ENCODE results near the gene ECHDC1.
A peak's percentile ranks its signal among the peaks of the same experiment; 100 is the strongest.
"Not testable (repeated sequence)": the region's sequence is repeated elsewhere in the genome, so short reads cannot be mapped to it uniquely, and the experiment has no call there.

The ECHDC1 gene, protein sequence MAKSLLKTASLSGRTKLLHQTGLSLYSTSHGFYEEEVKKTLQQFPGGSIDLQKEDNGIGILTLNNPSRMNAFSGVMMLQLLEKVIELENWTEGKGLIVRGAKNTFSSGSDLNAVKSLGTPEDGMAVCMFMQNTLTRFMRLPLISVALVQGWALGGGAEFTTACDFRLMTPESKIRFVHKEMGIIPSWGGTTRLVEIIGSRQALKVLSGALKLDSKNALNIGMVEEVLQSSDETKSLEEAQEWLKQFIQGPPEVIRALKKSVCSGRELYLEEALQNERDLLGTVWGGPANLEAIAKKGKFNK

DNA sequence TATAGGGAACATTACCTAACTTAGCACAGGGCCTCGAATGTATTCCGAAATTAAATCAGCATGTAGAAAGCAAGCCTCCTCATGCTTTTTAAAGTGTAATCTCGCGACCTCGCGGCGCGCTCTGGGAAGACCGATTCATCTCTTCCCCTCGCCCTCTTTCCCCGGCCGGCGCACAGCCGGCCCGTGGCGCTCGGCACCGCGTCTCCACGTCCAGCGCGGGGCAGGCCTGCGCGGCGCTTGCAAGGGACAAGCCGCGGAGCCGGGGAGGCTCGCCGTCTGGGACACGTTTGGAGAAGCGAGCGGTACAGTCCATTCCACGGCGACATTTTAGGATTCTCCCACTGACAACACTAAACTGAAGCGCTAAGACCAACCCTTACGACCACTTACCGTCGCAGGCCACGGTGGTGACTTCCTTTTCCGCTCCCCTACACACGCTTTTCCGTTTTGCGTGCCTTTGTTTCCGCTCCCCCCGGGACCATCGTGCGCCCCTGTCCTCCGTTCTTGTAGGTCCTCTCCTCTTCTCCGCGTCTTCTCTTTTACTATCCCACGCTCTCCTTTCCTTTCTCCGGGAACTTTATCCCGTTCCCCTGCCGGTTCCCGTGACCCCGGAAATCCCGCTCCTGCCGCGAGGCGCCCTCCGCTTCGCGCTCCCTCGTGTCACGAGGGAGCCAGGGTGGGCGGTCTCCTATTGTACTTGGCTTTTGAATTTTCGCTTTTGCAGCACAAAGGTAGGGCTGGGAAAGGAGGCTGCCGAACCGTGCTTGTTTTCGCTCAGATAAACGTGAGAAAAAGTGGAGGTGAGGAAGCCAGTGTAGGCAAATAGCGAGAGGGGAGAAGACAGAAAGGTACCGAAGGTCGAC lies at the start of gene ECHDC1:
Gene ECHDC1 (minus strand): TSS at position 664 of the 863 bp plus-strand sequence. CDS start 12,581 bp downstream, outside the sequence.
- peak; percentile 63 for DNase-seq

DNA sequence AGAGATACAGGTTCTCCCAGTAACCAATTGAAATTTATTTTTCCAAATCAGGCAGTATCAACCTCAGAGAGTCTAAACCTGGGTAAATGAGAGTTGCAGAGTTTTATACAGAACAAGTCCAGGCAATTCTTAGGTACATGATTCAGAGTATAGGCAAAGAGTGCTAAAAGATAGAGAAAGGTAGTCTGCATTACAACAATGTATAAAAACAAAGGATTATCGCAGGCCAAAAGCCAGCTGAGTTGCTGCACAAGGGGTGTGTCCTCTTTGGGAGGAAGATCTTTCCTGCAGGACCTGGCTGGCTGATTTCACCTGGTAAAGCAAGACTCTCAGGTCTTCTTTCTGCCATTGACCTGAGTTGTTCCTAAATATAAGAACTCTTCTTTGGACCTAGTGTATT lies 48.9 kb upstream of the ECHDC1 start:
- DNase-seq: no peak

DNA sequence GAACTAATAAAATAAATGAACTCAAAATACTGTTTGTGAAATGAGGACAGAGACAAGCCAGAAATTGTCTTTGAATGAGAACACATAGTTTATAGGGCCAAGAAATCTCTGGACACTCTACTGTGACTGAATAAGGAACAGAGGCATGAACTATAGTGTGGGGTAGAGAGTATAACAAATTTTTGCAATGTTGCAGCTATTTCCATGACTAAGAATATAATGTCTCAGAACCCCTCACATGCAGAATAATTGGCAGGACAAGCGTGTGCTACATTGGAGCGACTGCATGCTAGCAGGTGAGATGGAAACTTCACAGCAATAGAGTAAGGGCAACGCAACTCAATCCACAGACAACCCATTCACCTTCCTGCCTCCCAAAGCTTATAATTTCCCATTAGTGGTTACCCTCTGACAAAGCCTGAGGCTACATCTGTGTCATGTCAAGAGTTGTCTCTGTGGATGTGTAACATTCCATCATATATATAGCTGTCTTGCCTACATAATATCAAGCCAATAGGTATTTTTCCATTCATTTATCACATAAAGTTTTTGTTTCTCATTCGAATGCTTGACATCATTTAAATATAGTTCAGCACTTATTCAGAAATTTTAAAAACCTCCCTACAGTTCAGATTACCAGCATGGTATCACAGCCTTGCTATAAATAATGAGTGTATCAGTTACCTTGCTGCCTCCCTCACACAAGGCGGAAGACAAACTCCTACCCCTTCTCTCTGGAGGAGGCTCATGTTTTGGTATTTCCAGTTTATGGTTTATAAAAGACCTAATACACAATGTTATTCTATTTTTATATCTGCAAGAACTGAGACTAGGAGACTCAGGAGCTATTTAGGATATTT lies 47.9 kb upstream of the ECHDC1 start:
- DNase-seq: no peak

DNA sequence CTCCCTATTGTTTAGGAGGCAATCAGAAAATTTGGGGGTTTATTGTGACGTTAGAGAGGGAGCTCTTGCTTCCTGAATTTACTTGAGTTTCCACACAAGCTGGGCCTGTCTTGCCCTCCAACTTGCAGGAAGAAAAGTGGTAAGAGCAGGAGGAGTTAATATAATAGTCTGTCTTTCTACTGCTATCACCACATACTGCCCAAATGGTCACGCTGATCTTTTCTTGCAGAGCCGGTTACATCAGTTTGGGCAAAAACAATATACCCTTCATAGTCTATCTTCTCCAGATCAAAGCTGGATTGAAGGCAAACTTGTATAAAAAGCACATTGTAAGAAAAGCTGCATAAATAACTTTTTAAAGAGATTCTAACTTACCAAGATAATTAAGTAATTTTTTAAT lies 46.3 kb upstream of the ECHDC1 start:
- no peak for DNase-seq

DNA sequence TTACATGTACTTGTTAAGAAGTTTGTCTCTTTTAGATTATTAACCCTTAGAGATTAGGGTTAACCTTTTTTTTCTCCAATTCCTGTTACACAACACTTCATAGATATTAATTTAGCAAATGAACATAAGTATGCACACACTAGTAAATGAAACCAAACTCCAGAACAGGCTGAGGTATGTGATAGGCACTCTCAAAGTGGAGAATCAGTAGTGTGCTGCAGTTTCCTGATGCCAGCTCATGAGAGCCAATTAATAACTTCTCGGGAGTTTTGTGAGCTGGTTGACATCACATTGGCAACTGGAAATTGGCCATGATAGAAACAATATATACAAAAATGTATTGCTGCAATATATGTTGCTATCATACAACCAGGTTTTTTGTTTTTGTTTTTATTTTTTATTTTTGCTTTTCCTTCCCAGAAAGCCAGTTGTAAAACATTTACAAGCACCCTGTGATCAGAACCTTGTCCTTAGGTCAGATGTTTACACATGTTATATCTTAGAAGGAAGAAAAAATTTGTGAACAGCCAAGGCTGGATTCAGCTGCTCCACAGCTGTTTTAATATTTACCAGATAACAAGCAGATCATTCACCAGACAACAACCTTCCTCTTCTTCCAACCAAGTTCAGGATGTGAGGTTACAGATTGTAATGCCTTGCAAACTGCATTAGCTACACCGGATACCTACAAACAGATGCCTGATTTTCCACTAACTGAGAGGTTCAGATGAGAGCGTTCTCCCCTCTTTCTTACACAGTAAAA lies 42.4 kb upstream of the ECHDC1 start:
- no peak for DNase-seq

DNA sequence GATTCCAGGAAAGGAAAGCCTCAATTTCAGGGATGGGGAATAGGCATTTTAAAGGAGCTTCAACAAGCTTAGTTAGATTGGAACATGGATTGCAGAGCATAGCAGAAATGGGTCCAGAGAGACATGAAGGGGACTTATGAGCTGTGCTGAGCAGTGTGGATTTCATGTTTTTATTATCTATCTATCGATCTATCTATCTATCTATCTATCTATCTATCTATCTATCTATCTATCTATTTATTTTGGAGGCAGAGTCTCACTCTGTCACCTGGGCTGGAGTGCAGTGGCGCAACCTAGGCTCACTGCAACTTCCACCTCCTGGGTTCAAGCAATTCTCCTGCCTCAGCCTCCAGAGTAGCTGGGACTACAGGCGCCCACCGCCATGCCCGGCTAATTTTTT lies 41.4 kb upstream of the ECHDC1 start:
- not testable (repeated sequence) for DNase-seq

DNA sequence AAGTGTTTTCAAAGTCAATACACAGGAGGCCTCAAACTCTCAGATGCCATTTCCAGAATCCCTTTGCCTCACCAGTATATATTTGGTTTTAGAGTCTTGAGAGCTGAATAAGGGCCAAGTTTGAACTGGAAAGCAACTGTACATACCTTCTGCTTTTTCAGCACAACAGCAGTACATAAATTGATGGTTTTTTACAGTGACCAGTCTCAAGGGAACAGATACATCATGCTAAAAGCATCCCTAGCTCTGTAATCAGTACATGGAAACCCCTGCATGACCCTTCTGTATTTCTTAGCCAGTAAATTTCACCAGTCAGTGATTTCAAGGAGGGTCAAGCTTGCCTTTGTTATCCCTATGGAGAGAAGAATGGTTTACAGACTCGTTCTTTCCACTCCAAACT lies 40.6 kb upstream of the ECHDC1 start:
- no peak for DNase-seq

DNA sequence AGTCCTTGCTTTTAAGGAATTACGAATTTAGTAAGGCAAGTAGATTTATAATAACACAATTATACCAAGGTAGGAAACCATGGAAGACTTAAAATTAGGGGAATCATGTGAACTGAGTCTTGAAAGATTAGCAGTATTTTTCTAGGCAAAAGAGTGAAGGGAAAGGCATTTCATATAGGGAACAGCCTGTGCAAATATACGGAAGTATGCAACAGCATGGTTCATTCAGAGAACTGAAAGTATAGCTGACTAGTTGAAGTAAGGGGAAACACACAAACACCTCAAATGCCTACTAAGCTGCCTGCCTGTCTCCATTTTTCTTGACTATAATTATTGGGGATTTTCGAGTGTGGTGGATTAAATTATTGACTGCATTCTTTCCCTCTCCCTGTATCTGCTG lies 39.0 kb upstream of the ECHDC1 start:
- DNase-seq: no peak

DNA sequence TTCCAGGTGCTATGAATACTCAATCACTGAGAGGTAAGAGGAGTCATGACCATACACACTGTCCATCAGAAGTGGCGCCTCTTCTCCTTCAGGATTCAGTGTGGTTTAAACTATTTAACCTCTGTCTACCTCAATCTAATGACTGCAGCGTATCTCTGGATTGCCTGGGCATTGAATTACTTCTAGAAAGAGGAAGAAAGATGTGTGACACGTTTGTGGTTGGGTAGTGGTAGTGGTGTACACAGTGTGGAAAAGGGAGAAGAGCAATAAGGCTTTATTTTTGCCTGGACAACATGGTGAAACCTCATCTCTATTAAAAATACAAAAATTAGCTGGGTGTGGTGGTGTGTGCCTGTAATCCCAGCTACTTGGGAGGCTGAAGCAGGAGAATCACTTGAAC lies 38.0 kb upstream of the ECHDC1 start:
- no peak for DNase-seq

DNA sequence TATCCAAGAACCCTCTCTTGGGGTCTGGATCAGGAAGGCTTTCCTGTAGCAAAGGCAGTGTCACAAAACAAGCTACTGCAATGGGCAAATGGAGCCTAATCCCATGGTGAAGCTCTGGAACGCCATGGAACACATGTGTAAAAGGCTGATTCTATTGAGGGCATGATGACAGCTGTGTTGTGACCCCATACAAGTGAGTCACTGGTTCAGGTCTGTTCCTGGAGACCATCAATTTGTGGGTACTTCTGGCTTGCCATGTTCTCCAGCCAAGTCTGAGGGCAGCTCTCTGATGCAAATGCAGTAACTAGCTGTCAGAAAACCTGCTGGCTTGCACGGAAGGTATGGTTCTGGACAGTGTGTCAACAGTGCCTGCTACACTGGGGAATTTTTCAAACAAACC lies 33.3 kb upstream of the ECHDC1 start:
- DNase-seq: no peak

DNA sequence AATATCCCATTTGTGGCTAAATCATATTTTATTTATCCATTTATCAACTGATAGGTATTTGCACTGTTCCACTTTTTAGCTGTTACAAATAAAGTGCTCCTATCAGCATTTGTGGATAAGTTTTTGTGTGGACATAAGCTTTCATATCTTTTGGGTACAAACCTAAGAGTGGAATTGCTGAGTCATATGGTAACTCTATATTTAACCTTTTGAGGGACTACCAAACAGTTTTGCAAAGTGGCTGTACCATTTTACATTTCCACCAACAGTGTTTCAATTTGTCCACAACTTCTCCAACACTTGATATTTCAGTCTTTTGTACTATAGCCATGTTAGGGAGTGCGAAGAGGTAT lies 23.6 kb upstream of the ECHDC1 start:
- DNase-seq: peak; percentile 4

DNA sequence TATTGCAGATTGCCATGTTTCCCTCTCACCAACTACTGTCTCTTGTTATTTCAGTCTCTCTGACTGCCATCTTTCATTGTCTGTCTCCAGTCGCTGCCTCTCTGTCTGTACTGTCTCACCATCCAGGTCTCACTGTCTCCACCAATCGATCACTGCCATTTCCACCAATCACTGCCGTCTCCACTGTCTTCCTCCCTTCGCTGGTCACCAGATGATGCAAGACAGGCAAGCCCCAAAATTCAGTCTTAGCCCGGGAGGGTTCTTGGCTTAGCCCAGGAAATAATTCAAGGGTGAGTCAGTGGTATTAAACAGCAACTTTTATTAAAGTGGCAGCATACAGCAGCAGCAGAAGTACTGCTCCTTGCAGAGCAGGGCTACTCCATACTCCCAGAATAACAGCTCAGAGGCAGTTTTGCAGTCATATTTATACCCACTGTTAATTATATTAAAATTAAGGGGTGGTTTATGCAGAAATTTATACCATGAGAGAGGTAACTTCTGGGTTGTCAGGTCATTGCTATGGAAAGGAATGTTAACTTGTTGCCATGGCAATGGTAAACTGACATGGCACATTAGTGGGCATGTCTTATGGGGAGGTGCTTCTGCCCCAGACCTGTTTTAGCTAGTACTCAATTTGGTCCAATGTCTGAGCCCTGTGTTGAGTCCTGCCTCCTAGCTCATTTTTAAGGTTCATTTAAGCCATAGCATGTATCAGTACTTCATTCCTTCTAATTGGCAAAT lies 23.0 kb upstream of the ECHDC1 start:
- peak; percentile 99 for DNase-seq

DNA sequence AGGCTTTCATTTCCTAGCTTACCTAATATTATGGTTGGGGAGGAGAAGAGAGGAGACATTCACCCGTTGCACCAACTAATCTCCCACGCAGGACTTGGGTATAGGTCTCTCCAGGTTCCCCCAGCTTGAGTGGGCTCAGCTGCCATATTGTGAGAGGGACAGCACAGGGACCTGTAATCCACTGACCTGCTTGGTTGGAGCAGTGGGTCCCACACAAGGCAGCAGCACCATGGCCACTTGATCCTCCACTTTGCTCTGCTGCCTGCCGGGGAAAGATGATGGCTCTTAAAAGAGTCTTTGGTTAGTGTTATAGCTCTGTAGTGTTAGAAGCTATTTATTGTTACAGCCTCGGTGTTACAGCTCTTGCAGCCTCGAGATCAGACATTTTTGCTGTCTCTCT lies 22.5 kb upstream of the ECHDC1 start:
- peak; percentile 3 for DNase-seq

DNA sequence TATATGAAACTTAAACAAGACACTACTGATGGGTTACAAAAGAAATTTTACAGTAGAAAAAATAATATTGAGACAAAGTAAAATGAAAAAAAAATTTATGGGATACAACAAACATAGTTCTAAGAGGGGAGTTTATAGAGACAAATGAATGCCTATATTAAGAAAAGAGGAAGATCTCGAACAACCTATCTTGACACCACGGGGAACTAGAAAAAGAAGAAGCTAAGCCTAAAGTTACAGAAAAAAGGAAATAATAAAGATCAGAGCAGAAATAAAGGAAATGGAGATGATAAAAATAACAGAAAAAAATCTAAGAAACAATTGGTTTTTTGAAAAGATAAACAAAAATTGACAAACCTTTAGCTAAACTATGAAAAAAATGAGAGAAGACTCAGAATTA lies 9.1 kb upstream of the ECHDC1 start:
- no peak for DNase-seq

DNA sequence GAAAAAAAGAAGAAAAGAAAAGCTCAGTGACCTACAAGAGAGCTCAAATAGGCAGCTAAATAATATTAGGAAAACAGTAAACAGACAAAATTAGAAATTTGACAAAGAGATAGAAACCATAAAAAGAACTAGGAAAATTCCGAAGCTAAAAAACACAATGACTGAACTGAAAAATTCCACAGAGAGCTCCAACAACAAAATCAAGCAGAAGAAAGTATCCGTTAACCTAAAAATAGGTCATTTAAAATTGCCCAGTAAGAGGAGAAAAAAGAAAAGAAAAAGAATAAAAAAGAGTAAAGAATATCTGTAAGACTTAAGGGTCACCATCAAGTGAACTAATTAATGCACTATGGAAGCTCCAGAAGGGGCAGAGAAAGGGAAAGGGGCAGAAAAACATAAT lies 6.6 kb upstream of the ECHDC1 start:
- no peak for DNase-seq

DNA sequence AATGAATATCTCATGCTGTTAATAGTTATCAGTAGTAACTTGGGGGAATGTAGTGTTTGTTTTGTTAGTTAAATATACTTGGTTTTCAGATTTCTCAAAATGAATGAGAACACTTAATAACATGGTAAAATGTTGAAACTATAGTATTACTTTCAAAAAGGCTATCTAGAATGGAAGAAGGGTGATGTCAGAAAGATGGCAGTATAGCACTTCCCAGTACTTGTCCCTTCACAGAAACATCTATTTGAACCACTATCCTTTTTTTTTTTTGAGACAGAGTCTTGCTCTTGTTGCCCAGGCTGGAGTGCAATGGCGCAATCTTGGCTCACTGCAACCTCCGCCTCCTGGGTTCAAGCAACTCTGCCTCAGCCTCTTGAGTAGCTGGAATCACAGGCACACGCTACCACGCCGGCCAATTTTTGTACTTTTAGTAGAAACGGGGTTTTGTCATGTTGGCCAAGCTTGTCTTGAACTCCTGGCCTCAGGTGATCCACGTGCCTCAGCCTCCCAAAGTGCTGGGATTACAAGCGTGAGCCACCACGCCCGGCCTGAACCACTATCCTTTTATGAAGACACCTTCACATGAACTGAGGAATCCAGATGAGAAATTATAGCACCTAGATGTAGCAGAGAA lies 4.7 kb upstream of the ECHDC1 start:
- DNase-seq: no peak

DNA sequence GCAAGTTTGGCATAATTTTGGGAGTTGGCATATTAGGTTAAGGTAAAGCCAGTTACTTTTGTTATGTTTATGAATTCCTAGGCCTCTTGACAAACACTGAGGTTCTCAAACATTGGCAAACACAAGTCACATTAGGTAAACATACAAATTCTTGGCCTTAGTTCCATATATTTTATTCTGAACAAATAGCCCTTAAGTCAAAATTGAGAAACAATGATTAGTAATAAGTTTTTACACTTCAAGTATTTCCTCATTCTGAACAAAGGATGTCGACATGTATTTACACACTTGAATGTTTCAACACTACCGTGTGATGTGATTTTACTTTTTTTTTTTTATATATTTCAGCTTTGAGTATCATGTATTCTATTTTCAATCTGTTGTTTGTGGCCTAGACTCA lies 3.8 kb upstream of the ECHDC1 start:
- DNase-seq: no peak

DNA sequence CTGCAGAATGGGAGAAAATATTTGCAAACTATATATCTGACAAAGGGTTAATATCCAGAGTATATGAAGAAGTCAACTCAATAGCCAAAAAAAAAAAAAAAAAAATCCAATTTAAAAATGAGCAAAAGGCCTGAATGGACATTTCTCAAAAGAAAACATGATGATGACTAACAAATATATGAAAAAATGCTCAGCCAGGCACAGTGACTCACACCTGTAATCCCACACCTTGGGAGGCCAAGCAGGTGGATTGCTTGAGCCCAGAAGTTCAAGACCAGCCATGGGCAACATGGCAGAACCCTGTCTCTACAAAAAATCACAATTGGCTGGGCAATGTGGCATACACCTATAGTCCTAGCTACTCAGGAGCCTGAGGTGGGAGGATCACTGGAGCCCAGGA lies 2.1 kb upstream of the ECHDC1 start:
- DNase-seq: no peak

DNA sequence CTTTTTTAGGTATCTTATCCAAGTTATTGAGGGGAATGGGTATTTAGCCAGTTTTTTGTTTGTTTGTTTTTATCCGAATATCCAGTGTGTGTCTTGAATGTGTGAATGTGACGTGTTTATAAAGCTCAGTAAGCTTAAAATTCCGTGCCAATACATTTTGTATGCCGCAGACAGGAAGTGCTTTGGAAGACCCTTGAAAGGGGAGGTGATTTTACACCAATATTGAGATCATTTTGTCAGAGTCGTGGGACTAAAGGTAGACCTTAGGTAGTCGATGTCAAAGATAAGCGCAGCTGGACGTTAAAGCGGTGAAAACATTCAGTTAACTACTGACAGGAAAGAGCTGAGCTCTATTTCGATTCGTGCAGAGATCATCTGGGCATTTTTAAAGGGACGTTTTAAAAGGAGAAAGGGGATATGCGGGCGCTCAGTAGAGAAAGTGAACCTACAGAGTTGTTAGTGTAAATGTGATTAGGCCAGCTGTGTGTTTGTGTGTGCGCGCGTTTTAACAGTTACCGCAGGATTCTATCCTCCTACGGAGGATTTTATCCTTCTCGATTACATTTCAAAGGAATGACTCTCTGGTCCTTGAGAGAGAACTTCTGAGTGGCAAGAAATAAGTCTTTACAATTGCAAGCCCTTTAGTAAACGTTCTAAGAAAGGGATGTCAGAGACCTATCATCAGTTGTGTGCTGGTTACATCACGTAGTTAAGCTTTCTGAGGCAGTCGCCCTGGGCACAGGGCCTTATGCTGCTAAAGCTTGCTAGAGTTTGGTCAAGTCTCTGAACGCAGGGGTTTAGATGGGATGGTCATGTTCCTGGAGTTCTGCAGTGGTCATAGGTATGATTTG lies 625 bp upstream of the ECHDC1 start:
- no peak for DNase-seq

DNA sequence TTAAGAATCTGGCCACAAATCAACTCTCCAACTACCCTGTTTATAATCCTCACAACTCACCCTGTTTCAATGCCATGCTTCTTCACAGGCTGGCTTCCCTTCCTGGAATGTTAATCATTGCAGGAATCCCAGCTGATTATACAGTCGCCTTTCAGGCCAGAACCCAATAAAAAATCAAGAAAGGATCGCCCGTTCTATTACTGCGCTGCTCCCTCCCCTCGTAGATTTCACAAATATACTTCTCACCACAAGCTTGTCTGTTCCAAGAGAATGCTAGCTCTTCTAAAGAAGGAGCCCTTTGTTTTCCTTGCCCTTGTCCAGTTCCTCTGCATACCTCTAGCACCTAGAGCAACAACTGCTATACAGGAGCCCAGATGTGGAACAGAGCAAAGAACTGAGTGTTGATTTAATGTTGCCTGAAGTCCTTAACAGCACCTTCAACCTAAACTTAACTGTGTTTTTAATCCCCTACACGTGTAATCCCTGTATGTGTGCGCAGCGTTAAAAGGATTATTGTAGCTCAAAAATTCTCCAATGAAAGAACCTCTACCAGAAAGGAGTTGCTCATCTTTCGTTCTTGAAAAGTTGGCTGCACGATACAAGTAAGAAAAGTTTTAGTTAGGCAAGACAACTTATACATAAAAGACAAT lies 988 bp downstream of the ECHDC1 start:
- no peak for DNase-seq
